GM19372 (cell line): Measurements from ENCODE around the gene PATJ.
"Not testable (repeated sequence)": the region's sequence is repeated elsewhere in the genome, so short reads cannot be mapped to it uniquely, and the experiment has no call there.

Source experiments
- ATAC-seq: cut with Tn5 transposase; IDR thresholded peaks from one replicate; pipeline ENCODE4 v1.9.1; 2021; ENCODE audit warnings: mild to moderate bottlenecking, low read depth, moderate library complexity; ENCODE audit not compliant: unreplicated experiment

Gene PATJ

DNA sequence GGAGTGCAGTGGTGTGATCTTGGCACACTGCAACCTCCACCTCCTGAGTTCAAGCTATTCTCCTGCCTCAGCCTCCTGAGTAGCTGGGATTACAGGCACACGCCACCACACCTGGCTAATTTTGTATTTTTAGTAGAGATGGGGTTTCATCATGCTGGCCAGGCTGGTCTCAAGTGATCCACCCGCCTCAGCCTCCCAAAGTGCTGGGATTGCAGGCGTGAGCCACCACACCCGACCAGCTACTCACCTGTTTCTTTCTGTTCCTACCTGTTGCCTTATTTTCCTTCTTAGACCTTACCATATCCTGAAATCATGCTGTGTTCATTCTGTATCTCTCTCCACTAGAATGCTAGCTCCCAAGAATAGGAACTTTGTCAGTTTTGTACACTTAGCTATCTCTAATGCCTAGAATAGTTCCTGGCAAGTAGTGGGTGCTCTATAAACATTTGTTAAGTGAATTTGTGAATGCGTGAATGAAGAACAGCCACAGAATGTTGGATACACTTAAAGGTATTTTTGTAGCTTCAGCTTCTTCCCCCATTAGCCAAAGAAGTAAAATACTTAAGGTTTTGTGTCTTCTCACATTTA lies 137.7 kb downstream of the PATJ start:
- not testable (repeated sequence) for ATAC-seq

DNA sequence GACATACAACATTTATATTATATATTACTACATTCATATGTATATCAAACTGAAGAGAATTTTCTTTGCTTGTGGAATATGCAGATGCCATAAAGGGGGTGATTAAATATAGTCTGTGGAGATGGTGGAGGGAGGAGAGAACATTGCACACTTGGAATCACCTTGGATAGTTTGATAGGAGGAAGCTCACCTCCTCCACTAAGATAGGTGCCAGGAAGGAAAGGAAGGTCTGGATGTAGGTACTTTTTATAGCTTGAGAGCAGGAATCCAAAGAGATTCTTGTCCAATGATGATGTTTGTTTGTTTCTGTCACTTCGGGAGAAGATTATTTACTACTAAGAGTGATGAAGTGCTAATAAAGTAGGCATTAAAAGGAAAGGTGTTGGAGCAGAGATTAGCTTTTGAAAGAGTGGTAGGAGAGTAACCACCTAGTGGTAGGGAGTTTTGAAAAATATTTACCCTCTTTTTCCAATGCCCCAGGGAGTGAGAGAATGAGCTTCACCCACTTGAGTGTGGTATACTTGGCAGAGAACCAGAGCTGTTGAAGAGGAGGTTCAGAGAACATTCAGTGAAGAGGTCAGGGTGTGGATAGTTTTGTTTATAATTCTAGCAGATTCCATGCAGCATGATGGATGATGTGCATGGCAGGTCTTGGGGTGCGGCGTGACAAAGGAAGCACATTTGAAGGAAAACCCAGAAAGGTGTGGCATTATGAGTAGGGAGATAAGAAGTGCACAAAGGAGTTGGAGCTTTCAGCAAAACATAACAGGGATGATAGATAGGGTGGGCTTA lies 145.0 kb downstream of the PATJ start:
- no peak for ATAC-seq

DNA sequence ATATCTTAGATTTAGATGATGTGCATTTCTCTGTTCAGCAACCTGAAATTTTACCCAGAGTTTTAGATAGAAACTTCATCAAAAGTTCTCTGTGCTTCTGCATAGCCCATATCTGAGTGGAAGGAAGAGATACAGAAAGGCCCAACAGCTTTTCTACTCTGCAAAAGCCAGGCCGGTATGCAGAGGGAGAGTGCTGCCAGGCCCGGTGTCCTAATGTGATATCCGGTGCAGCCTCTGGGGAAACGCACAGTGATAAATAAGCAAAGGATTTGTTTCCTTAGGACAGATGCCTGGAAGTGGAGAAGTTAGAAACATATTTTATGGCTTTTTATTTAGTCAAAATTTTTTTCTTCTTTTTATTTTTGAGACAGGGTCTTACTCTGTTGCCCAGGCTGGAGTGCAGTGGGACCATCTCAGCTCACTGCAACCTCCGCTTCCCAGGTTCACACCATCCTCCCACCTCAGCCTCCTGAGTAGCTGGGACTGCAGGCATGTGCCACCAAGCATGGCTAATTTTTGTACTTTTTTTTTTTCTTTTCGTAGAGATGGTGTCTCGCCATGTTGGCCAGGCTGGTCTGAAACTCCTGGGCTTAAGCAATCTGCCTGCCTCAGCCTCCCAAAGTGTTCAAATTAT lies 145.8 kb downstream of the PATJ start:
- ATAC-seq, result no peak

DNA sequence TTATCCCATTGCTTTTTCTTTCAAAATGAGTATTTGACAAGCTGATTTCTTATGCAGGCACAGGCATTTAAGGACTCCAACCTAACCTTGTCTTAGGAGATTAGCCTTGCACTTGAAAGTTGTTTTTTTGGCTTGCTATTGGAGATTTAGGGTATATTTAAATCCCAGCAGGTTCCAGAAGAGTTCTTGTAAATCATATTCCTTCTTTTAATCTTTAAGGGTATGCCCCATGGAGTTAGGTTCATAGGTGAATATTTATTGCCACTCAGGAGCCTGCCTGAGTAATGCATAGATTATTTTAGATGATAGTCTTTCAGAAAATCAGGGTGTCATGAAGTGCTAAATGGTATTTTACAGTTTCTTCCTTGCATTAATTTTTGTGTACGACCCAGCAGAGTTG lies 146.5 kb downstream of the PATJ start:
- no peak for ATAC-seq

DNA sequence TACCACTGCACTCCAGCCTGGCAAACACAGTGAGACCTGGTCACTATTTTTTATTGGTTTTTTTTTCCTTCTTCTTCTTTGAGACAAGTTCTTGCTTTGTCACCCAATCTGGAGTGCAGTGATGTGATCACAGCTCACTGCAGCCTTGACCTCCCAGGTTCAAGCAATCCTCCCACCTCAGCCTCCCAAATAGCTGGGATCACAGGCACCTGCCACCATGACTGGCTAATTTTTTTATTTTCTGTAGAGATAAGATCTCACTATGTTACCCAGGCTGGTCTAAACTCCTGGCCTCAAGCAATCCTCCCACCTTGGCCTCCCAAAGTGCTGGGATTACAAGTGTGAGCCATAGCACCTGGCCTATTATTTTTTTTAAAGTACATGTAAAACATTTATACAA lies 148.2 kb downstream of the PATJ start:
- not testable (repeated sequence) for ATAC-seq

DNA sequence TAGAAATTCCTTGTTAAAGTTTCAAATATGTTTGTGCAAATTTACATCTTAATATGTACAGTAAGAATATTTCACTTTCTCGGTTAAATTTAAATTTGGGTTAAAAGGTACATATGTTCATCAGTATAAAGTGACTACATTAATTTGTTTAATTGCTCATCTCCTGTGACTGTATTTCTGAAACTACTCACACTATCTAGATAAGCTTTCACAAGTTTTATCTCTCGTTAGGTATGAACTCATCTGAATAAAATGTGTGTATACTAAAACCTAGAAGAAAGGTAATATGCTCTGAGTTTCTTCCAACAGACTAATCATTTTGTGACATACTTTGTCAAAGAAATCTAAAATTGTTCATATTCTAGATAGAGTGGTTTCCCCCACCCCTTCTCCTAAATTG lies 150.7 kb downstream of the PATJ start:
- ATAC-seq, result no peak

DNA sequence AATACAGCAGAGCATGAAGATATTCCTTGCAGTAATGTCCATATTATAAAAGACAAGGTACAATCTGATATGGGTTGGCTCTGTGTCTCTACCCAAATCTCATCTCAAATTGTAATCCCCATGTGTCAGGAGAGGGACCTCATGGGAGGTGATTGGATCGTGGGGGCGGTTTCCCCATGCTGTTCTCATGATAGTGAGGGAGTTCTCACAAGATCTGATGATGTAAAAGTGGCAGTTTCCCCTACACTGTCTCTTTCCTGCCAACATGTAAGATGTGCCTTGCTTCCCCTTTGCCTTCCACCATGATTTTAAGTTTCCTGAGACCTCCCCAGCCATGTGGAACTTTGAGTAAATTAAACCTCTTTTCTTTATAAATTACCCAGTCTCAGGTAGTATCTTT lies 152.0 kb downstream of the PATJ start:
- not testable (repeated sequence) for ATAC-seq

DNA sequence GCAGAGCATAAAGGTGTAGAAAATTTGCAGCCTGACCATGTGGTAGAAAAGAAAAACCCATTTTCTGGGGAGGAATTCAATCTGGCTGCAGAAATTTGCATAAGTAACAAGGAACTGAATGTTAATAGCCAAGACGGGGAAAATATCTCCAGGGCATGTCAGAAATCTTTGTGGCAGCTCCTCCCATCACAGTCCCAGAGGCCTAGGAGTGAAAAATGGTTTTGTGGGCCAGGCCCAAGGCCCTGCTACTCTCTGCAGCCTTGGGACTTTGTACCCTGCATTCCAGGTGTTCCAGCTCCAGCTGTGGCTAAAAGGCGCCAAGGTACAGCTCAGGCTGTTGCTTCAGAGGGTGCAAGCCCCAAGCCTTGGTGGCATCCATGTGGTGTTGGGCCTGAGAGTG lies 152.9 kb downstream of the PATJ start:
- no peak for ATAC-seq

DNA sequence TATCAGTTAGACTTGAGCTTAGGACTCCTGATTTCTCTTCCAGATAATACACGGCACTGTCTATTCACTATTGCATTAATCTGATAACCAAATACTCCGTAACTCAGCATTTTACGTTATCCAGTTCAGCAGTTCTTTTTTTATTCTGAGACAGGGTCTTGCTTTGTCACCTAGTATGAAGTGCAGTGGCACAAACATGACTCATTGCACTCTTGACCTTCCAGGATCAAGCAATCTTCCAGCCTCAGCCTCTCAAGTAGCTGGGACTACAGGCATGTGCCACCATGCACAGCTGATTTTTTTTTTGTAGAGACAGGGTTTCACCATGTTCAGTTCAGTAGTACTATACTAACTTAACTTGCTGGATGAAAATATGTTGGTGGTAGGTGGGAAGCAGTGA lies 156.4 kb downstream of the PATJ start:
- no peak for ATAC-seq

DNA sequence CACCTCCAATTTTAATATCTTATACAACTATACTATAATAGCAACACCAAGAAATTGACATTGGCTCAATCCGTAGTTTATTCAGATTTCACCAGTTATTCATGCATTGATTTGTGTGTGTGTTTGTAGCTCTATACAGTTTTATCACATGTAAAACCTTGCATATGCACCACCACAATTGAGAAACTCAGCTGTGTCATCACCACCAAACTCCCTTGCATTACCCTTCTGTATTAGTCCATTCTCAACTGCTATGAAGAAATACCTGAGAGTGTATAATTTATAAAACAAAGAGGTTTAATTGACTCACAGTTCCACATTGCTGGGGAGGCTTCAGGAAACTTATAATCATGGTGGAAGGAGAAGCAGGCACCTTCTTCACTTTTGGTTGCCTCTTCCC lies 162.1 kb downstream of the PATJ start:
- ATAC-seq, result no peak

DNA sequence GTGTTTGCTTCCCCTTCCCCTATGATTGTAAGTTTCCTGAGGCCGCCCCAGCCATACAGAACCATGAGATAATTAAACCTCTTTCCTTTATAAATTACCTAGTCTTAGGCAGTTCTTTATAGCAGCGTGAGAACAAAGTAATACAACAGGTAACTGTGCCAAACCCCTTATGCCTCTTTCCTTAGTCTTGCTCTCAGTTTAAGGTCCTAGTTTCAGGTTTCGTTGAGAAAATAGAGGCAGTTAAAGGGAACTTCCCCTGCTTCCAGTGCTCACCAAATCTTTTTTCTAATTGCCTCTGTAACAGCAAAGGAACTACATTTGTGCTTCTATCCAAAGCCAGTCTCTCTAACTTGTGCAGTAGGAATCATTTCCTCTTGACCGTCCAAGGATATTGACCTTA lies 164.8 kb downstream of the PATJ start:
- ATAC-seq, result no peak

DNA sequence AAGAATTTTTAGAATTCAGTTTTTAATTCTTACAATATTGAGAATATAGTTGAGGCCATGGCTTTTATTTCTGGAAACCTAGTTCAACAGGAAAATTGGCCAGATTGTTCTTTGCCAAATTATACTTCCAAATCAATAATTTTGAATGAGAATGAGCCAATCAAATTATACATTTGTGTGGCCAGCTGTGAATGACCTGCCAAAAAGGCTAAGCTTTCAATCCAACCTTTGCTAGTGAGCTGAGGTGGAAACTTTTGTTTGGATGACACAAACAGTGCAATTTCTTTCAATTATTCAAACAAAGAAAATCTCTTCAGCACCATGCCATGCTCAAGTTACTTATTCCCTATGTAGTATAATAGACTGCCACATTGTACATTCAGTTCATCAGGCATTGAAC lies 167.8 kb downstream of the PATJ start:
- ATAC-seq, result no peak

DNA sequence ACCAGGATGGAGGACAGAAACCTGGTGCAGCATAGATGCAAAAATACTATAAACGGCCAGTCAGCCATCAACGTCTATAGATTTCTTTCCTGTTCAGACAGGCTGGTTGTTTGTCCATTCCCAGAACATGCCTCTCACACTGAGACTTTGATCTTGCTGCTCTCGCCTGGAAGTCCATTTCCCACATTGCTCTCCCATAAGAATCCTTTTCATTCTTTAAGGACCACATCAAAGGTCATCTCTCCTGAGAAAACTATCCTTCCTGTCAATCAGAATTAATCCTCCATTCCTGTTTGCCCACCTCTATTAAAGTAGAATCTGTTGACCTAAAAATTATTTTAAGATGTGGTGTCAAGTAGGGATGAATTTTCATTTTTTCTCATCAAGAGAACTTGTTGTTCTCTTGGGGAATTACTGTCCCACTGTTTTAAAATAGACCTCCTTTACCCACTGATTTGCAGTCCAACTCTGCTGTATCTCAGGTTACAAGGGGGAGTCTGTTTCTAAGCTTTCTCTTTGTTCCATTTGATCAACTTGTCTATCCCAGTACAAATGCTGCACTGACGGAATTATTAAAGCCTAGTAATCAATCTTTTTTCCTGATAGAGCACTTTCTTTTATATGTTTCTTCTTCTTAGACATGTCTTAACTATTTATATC lies 172.7 kb downstream of the PATJ start:
- no peak for ATAC-seq

DNA sequence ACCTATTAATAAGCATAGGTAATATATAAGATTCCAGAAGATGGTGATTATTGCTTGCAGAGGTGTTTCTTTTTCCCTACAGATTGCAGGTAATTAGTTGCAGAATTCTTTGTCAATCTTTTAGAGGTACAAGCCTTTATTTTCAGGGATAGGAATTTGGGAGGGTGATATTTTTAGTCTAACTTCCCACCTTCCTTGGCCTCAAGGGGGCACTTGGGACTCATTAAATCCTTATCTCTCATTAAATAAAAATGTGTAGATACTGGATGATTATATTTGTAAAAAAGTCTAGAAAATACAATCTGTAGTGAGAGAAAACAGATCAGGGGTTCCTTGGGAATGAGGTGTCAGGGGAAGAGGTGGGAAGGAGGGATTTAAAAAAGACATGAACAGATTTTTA lies 179.2 kb downstream of the PATJ start:
- ATAC-seq, result no peak

DNA sequence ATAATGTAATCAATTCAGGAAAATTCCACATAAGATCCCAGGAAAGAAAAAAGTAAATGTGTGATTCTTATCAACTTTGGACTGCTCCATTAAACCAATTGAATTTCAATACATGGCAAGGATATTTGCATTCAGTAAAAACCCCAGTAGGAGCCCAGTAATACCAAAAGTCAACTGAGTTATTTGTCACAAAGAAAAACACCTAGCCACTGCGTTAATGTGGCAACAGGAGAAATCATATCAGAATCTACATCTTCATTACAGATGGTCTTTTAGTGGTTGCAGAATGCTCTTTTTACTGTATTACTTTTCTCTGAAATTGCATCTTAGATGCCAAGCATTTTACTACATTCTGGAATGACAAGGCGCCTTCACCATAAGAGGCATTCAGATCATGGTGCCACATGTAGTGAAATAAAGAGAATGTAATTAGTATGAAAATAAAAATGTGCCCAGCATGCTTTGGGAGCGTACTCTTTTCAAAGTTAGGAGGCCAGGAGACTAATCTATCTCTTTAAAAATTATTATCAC lies 180.7 kb downstream of the PATJ start:
- no peak for ATAC-seq

DNA sequence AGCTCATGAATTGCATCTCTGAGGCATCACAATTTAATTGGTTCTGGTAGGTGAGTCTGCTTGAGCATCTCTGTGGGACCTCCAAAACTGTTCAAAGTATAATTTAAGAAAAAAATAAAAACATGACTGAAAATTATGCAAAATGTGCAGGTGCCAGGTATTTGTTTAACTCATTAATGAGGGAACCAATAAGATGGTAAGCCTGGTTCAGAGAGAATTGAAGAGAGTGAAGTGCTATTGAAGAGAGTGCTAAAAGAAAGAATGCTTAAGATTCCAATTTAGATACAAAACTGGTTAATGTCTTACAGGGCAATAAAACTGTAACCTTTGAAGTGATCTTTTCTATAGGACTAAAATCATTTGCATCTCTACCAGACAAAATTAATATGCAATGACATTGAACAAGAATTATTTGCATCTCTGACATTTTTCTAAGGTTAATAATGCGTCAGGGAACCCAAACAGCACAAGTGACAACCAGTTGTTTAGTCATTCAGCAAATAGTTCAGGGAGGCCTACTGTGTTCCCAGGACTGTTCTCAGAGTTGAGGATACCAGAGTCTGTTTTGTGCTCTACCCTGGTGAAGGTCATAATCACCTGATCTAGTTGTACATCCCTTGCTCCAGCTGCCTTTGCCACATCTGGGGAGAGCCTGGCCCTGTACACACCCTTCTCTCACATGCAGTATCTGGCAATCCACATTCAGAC lies 183.5 kb downstream of the PATJ start:
- no peak for ATAC-seq

DNA sequence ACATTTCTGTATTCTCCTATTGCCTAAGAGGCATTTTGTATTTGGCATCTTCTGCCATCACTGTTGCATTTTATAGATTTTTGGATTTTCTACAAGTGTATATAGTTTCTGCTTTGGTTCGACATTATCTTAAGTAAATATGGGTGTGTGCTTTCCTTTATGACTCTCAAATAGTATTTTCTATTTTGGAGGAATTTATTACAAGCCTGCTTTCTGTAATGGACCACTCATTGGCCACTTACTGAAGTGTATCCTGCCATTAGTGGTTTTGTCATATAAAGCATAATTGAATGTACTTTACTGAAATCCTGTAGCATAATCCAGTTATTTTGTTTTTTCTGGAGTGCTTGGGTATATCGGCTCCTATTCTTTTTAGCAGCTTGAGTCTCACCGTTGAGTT lies 184.3 kb downstream of the PATJ start:
- no peak for ATAC-seq

DNA sequence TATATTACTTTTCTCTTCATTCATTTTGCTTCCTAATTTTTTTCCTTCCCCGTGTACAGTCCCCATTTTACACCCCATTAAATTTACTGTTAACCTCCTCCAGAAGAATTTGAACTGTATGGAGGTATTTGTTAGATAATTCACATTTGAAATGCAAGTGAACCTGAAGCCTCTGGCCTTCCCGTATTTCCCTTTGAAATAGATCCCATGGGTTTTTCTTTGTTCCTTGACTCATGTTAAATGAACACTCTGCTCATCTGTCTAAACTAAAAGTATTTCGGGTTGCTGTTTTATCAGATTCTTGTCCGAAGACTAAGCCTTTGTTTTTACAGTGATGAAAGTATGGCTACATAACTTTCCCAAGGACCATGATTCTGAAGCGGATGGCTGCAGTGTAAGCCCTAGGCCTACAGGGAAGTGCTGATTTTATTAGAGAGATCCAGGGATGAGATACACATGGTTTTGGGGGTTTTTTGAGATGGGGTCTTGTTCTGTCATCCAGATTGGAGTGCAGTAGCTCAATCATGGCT lies 187.9 kb downstream of the PATJ start:
- no peak for ATAC-seq

DNA sequence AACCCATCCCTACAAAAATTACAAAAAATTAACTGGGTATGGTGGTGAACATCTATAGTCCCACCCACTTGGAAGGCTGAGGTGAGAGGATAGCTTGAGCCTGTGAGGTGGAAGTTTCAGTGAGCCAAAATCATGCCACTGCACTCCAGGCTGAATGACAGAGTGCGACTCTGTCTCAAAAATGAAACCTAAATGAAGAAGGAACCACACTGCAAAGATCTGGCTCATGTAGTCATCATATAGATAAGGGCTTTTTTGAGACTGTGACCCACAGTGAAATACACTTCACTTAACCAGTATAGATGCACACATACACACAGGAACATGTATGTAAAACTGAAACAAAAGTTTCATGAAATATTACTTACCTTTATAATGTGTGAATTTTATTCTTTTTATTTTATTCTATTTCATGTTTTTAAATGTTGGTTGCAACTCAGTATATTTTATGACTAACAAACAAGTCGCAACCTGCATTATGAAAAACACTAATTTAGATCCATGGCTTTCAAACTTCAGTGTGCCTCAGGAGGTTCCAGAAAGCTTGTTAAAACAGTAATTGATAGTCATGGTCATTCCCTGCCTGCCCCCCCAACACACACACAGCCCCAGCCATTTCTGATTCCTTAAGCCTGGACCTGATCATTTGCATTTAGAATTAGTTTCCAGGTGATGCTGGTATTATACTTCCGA lies 189.5 kb downstream of the PATJ start:
- ATAC-seq, result no peak

DNA sequence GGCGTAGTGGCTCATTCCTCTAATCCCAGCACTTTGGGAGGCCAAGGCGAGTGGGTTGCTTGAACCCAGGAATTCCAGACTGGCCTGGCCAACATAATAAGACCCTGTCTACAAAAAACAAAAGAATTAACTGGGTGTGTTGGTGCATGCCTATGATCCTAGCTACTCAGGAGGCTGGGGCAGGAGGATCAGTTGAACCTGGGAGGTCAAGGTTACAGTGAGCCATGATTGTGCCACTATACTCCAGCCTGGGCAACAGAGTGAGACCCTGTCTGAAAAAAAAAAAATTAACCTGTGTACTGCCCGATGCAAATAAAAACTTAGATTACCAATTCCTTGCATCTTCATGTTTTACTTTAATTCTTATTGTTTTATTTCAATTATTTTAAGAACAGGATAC lies 193.2 kb downstream of the PATJ start:
- no peak for ATAC-seq
